Nucleus accumbens (tissue), 56 donors: Measurements from ENCODE around the gene RIN1.
"Not testable (repeated sequence)": the region's sequence is repeated elsewhere in the genome, so short reads cannot be mapped to it uniquely, and the experiment has no call there.

ENCODE experiments used
- DNase-seq, 56 donors: peaks; one replicate each; lab custom pipeline; 2025; lab: John Stamatoyannopoulos, UW

RIN1 gene

DNA sequence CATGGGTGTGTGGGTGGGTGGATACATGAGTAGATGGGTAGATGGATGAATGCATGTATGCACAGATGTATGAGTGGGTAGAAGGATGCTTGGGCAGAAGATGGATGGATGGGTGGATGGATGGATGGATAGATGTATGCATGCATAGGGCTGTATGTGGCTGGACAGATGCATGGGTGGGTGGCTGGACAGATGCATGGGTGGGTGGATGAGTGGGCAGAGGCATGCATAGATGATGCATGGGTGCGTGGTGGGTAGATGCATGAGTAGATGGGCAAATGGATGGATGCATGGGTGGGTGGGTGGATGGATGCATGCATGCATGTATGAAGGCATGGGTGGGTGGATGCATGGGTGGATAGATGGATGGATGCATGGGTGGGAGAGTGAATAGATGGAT lies 12.6 kb downstream of the RIN1 start:
- no peak for DNase-seq

GRCh38 chr11:66322732-66323427 lies 13.4 kb downstream of the RIN1 start:
- no peak for DNase-seq

- DNase-seq, result no peak
These were observed 14.6 kb downstream of the RIN1 start for GRCh38 chr11:66321606-66322005.

DNA sequence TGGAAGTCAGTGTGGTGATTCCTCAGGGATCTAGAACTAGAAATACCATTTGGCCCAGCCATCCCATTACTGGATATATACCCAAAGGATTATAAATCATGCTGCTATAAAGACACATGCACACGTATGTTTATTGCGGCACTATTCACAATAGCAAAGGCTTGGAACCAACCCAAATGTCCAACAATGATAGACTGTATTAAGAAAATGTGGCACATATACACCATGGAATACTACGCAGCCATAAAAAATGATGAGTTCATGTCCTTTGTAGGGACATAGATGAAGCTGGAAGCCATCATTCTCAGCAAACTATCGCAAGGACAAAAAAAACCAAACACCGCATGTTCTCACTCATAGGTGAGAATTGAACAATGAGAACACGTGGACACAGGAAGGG lies 15.5 kb downstream of the RIN1 start:
- DNase-seq, result not testable (repeated sequence)

DNA sequence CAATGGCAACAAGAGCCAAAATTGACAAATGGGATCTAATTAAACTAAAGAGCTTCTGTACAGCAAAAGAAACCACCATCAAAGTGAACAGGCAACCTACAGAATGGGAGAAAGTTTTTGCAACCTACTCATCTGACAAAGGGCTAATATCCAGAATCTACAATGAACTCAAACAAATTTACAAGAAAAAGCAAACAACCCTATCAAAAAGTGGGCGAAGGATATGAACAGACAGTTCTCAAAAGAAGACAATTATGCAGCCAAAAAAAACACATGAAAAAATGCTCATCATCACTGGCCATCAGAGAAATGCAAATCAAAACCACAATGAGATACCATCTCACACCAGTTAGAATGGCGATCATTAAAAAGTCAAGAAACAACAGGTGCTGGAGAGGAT lies 15.9 kb downstream of the RIN1 start:
- DNase-seq, result not testable (repeated sequence)

DNA sequence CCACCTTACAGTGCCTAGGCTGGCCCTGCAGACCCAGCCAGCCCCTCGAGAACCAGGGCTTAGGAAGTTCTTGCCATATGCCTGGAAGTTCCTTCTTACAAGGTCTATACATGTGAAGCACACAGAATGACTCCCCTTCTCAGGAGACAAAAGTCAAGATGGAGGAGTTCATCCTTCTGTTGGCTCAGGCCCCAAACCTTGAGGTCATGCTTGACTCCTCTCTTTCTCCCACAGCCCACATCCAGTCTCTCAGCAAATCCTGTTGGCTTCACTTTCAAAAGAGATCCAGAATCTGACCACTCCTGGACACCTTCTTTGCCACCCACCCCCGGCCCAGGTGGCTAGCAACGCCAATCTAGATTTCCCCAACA lies 17.6 kb downstream of the RIN1 start:
- no peak for DNase-seq

DNA sequence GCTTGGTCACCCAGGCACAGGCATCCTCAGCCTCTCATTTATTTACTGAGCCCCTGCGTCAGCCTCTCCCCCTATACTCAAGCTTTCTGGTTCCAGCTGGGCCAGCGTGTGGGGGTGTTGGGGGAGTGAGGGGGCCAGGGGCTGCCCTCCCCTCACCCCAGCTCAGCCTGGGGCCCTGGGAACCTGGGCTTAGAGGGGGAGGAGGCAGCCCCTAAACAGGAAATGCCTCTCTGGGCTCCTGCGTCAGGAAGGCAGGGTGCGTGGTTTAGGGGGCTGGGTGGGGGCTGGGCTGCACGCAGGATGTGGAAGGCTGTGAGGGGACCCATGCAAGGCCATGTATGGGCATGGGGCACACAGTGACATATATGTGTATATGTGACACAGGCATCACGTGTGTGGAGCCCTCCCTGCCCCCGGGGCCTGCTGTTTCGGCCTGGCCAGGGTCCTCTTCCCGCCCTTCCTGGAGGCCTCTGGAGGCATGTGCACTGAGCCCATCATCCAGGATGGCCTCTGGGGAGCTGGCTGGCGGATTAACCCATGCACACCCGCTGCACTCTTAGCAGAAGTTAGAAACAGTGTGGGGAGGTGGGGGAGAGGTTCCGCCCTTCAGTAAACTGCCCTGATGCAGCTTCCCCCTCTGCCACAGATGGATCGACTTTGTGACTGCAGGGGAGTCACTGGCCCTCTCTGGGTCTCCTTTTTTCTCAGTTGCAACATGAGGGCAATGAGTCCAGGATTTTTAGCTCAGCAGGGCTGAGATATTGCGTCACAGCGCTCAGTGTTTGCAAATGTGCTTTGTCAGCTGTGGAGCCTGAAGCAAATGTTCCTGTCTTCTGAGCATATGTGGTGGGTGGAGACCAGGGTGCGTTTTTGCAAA lies 18.3 kb downstream of the RIN1 start:
- peak in 2 of 56 donors; percentile 10 to 13 for DNase-seq

DNA sequence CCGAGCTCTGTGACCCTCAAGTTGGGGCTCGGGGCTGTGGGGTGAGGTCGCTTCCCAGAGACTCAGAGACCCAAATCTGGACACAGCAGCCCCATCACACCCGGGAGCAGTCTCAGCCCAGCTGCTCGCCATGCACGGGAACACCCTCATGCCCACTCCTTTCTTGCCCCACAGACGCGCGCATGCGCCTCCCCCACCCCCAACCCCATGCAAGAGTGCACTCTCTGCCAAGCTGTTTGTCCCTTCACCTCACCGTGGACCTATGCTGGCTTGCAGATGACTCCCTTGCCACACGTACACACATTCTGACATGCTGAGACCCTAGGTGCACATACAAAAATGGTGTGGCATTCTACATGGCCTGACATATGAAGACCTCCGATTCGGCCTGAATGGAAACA lies 18.9 kb downstream of the RIN1 start:
- DNase-seq, result peak in 2 of 56 donors; percentile 15 to 22

DNA sequence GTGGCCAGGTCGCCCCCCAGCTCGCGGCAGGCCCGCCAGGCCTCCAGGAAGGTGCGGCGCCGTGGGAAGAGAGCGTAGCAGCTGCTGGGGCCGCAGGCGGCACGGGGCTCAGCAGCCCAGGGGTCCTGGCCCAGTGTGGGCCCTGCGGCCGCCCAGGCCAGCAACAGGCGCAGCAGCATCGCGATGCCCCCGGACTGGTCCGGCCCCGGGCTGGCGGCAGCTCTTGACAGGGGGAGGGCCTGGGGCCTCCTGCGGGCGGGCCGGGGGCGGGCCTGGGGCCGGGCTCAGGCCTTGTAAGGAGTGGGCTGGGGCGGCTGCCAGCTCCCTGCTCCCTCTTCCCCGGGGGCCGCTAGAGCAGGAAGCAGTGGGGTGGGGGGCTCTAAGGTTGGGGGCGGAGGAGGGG lies 19.4 kb downstream of the RIN1 start, which contains the start of gene CD248:
TSS of gene CD248 (minus strand) at position 196 of the 403 bp plus-strand sequence. CDS start at position 179, 17 bp downstream.
- peak in 4 of 56 donors; percentile 17 to 45 (median 25) for DNase-seq

DNA sequence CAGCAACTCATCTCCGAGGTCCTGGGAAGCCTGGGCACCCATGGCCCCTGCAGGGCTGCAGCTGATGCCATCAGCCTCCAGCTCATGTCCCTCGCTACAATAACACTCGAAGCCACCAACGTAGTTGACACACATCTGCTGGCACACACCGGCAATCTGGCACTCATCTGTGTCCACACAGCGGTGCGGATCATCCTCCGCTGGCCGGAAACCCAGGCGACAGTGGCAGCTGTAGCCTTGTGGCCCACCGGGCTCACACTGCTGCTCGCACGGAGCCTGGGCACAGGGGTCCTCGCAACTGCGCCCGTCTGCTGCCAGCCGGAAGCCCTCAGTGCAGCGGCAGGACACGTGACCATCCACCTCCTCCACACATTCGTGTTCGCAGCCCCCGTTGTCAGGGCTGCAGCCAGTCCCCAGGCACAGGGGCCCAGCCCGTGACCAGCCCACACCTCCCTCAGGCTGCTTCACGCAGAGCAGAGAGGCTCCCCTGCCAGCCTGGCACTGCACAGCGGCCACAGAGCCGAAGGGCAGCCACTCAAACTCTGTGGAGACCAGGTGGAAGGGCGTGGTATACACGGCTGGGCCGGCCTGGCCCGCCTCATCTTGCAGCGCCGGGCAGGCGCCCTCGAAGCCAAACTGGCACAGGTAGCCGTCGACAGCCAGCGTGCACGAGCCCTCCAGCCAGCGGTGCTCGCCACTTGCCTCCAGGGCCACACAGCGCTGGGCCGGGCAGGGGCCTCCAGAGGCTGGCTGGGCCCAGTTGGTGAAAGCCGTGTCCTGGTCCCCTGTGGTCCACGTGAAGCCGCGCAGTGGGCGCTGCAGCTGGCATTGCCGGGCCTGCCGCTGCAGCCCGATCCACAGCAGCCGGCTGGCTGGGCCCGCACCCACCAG lies 20.1 kb downstream of the RIN1 start:
- DNase-seq, result no peak

DNA sequence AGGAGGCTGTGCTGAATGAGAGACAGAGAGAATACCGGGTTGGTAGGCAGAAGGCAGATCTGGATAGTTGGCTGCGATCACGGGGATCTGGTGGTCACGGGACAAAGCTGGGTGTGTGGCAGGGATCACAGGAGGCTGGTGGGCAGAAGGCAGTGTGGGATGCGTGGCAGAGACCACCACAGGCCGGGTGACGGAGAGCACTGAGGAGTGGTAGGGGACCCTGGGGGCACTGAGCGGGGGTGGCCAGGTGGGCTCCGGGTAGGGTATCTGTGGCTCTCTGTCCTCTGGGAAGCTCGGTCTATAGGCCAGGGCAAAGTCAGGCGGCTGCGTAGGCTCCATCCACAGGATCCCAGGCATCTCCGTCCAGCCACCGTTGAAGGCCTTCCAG lies 20.7 kb downstream of the RIN1 start:
- no peak for DNase-seq

DNA sequence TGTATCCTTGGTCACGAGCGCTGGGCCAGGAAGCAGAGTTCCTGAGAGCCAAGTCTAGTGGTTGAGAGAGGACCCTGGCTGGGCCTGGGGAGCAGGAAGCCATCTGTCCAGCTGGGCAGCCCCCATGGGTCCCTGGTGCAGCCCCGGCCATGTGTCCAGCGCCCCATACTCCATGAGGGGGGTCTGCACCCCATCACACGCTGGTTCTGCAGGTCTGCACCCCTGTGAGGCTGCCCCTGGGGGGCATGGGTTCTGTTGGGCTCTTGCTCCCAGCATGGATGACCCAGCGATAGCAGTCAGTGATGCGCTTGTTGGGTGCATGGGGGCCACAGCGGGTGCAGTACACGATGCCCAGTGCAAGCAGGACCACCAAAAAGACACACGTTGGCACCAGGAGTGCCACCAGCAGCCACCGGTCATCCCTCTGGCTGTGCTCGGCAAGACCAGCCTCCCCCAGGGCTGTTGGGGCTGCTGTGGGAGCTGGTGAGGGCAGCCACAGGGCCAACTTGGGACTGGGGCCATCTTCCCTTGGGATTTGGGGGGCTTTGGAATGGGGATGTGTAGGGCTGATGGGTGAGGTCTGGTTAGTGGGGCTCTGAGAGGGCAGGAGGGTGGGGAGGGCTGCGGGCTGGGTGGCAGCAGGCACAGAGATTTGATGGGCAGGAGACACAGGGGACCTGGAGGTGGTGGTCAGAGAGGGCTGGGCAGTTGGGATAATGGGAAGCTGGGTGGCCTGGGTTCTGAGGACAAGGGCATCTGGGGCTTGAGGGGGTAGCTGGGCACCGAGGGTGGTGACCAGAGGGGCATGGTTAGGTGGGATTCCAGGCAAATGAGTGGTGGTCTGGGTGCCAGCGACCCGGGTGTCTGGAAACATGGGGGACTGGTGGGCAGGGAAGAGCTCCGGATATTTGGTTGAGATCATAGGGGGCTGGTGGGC lies 21.4 kb downstream of the RIN1 start:
- DNase-seq, result no peak

GRCh38 chr11:66314186-66314501 lies 22.1 kb downstream of the RIN1 start:
- no peak for DNase-seq

GRCh38 chr11:66313321-66314185 lies 22.7 kb downstream of the RIN1 start:
- no peak for DNase-seq

DNA sequence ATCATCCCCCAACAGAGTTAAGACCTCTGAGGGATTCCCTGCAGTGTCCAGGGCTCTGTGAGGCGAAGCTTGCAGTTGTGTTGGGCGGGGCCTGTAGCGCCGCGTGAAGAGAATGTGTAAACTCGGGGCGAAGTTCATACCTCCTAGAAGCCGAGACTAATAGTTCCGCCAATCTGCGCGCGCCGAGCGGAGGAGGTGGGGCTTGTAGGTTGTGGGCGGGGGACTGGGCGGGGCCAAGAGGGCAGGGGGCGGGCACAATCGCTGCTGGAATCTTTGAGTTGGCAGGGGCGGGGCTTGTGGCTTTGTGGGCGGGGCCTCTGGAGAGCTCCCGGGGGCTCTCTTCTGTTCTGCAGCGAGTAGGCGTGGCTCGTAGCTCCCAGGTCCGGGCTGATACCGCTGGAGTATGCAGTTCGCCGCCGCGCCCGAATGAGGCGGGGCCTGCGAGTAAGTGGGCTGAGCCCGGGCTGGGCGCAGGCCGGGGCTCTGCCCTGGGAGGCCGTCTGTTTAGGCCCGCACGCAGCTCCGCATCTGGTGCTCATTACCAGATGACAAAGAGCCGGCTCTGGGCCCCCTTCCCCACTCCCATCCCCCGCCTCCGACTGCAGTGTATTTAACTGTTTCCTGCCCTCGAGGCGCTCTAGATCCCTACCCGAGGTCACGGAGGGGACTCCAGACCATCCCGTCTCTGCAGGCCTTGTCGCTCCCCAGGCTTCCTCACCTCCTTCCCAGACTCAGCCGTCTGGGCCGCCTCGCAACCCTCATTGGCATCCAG lies 23.5 kb downstream of the RIN1 start:
- DNase-seq, result peak; percentile 65 to 98 (median 90)

GRCh38 chr11:66311965-66312548 lies 24.2 kb downstream of the RIN1 start:
- DNase-seq, result peak in 55 of 56 donors; percentile 54 to 92 (median 81)

DNA sequence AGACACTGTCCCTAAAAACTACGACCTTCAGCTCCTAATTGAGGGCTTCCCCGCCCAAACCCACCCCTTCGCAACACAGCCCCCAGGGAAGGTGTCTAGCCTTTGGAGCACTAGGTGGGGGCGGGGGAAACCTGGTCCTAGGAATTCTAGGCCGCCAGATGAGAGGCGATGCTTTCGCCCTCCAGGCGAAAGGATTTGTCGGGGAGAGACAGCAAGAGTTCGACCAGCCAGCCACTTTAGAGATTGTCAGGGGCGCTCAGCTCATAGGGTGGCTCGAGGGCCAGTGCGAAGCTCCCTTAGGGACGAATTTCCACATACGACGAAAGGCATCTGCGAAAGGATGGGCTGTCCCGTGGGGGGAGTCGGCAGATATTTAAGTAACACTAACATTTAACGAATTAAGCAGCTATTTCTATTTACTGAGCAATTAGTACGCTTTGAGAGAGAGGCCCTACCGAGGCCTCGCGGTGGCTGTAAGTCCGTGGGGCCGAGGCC lies 24.7 kb downstream of the RIN1 start:
- no peak for DNase-seq
